Naive thymus-derived CD8-positive, alpha-beta T cell (primary cell): Measurements from ENCODE around the gene OR2AT4. TPM values are rescaled to one million over a fixed set of nuclear protein-coding genes. Genes with fewer than 3 reads are reported as not detected.
A peak's percentile ranks its signal among the peaks of the same experiment; 100 is the strongest.

Experiments used
- ATAC-seq, 2 donors: fragments of 150-1000 bp; cut with Tn5 transposase in 1 of 2; sonication (Bioruptor Pico), chemical (Tn5 transposase) in 1 of 2; 1 replicate in 1 of 2; 2 replicates in 1 of 2; pipeline ENCODE4 v1.10.0; 2021; ENCODE audit warnings: mild to moderate bottlenecking in 2 of 2, moderate library complexity in 2 of 2
- POLR2A ChIA-PET: fragments of 350-600 bp; sonication (Branson Sonifier 250); formaldehyde crosslinking; loops from one replicate; lab custom pipeline; 2021; ENCODE audit warnings: antibody characterized with exemption; lab: Charles Lee
- DNase-seq, 10 donors: peaks; one replicate each; pipeline versions ENCODE4 v3.0.0 to v3.0.0-alpha.2; 2020 to 2022
- H3K27ac Mint-ChIP-seq, 10 donors: one replicate each; pipeline ENCODE4 v1.8.0; 2020 to 2022; ENCODE audit warnings: mild to moderate bottlenecking in 10 of 10, mixed read lengths in 10 of 10, moderate library complexity in 4 of 10, inconsistent platforms in 1 of 10
- H3K27me3 Mint-ChIP-seq, 5 donors: one replicate each; pipeline ENCODE4 v1.8.0; 2021 to 2022; ENCODE audit warnings: mixed read lengths in 5 of 5
- H3K36me3 Mint-ChIP-seq, 3 donors: one replicate each; pipeline ENCODE4 v1.8.0; 2020 to 2022; ENCODE audit warnings: mixed read lengths in 3 of 3, mild to moderate bottlenecking in 2 of 3, inconsistent platforms in 1 of 3
- H3K4me1 Mint-ChIP-seq, 4 donors: one replicate each; pipeline ENCODE4 v1.8.0; 2021 to 2022; ENCODE audit warnings: mixed read lengths in 4 of 4
- H3K4me3 Mint-ChIP-seq, 10 donors: one replicate each; pipeline ENCODE4 v1.8.0; 2020 to 2022; ENCODE audit warnings: mild to moderate bottlenecking in 10 of 10, mixed read lengths in 10 of 10, moderate library complexity in 6 of 10, inconsistent platforms in 1 of 10
- H3K9me3 Mint-ChIP-seq, 9 donors: one replicate each; pipeline ENCODE4 v1.8.0; 2020 to 2022; ENCODE audit warnings: mixed read lengths in 9 of 9, mild to moderate bottlenecking in 3 of 9, inconsistent platforms in 1 of 9, moderate library complexity in 1 of 9
- polyA plus RNA-seq, 3 donors: library from polyadenylated mRNA; unstranded; fragments of 300-500 nt; fragmentation: Illumina TruSeq; gene quantifications; one replicate each; pipeline ENCODE4 v1.2.3, GENCODE V29; 2021
- total RNA-seq, 8 experiments: library from RNA in 2 of 8; stranded (reverse) in 2 of 8; gene quantifications; one replicate each; pipeline ENCODE4 v1.2.3 and lab custom pipeline; 2021 to 2026

The OR2AT4 gene
- total and polyA plus RNA-seq, 5 experiments from 2014 or later, result not detected

- ATAC-seq (no peak), DNase-seq (no peak)
- Mint-ChIP-seq H3K36me3 (peaks cover 0 to 2% (median 0%) of the 10 kb centered on the region in 3 donors), H3K4me3 (no peak overlapping the region), H3K4me1 (peaks cover 0 to 11% (median 3%) of the 10 kb centered on the region in 4 donors), H3K9me3 (no peaks in the 10 kb centered on the region), H3K27me3 (no peaks in the 10 kb centered on the region), H3K27ac (no peak overlapping the region)
- POLR2A ChIA-PET, result no interaction called here
These were observed 64.1 kb downstream of the OR2AT4 start for GRCh38 chr11:75032550-75032935.

GRCh38 chr11:75031771-75032549, 64.7 kb downstream of the OR2AT4 start:
- H3K4me1 Mint-ChIP-seq, result peaks cover 0 to 11% (median 3%) of the 10 kb centered on the region in 4 donors
- H3K36me3 Mint-ChIP-seq, result peaks cover 0 to 2% (median 0%) of the 10 kb centered on the region in 3 donors
- peak; percentile 17 to 74 (median 40) for DNase-seq
- ATAC-seq, result no peak
- H3K4me3 Mint-ChIP-seq, result no peak overlapping the region
- no peaks in the 10 kb centered on the region for H3K27me3 Mint-ChIP-seq
- no peak overlapping the region for H3K27ac Mint-ChIP-seq
- H3K9me3 Mint-ChIP-seq, result no peaks in the 10 kb centered on the region
- POLR2A ChIA-PET, result no interaction called here

Other genes with a start within 250 kb of the OR2AT4 start
- 10 to 100 TPM; 59.7 to 62.4 TPM for gene XRRA1, start 147.8 kb downstream of the OR2AT4 start, total RNA-seq
- gene XRRA1, start 147.8 kb downstream of the OR2AT4 start, polyA plus RNA-seq, result 10 to 100 TPM in 2 of 3 donors, 1 to 10 TPM in 1; 7.2 to 14.2 (median 14.0) TPM
- gene SPCS2, start 147.6 kb downstream of the OR2AT4 start, total RNA-seq, result 10 to 100 TPM; 80.2 to 80.5 TPM
- gene SPCS2, start 147.6 kb downstream of the OR2AT4 start, polyA plus RNA-seq, result 100 to 1,000 TPM; 137 to 198 (median 173) TPM
- 10 to 100 TPM; 15.1 to 16.6 TPM for gene NEU3, start 107.9 kb downstream of the OR2AT4 start, total RNA-seq
- 1 to 10 TPM; 1.5 to 2.2 (median 1.8) TPM for gene NEU3, start 107.9 kb downstream of the OR2AT4 start, polyA plus RNA-seq
- gene SLCO2B1, start 54.2 kb upstream of the OR2AT4 start, total RNA-seq, result 1 to 10 TPM in 1 of 2 experiments, under 1 TPM in 1; 0.99 to 2.3 TPM
- gene SLCO2B1, start 54.2 kb upstream of the OR2AT4 start, polyA plus RNA-seq, result not detected
- gene TPBGL, start 143.9 kb upstream of the OR2AT4 start, total RNA-seq, result under 1 TPM; 0.16 TPM
- gene TPBGL, start 143.9 kb upstream of the OR2AT4 start, polyA plus RNA-seq, result under 1 TPM; 0.09 to 0.24 (median 0.12) TPM